Glomerular endothelial cell (primary cell): ENCODE results near the gene LSM6. TPM values are rescaled to one million over a fixed set of nuclear protein-coding genes. Genes with fewer than 3 reads are reported as not detected.

Experiments used
- total RNA-seq: library from RNA; depleted of rRNA; stranded (reverse); fragments of >200 nt; gene quantifications from 2 replicates; pipeline ENCODE4 v1.2.3, GENCODE V29; 2015

The LSM6 gene
- total RNA-seq, 1 donor from 2014 or later, result 36.2 TPM

Other genes starting within 250 kb of the LSM6 start
- 21.9 and 23.9 TPM in 2 replicates for gene ZNF827, start 236.9 kb upstream of the LSM6 start, total RNA-seq
- gene REELD1, start 38.8 kb downstream of the LSM6 start, total RNA-seq, result not detected in 2 replicates